HG02759 (cell line): ENCODE results near the gene KDM3B.
"Not testable (repeated sequence)": the region's sequence is repeated elsewhere in the genome, so short reads cannot be mapped to it uniquely, and the experiment has no call there.

Experiments
- ATAC-seq: cut with Tn5 transposase; IDR thresholded peaks from one replicate; pipeline ENCODE4 v1.9.1; 2021; ENCODE audit warnings: mild to moderate bottlenecking, moderate library complexity; ENCODE audit not compliant: unreplicated experiment

The KDM3B gene, protein sequence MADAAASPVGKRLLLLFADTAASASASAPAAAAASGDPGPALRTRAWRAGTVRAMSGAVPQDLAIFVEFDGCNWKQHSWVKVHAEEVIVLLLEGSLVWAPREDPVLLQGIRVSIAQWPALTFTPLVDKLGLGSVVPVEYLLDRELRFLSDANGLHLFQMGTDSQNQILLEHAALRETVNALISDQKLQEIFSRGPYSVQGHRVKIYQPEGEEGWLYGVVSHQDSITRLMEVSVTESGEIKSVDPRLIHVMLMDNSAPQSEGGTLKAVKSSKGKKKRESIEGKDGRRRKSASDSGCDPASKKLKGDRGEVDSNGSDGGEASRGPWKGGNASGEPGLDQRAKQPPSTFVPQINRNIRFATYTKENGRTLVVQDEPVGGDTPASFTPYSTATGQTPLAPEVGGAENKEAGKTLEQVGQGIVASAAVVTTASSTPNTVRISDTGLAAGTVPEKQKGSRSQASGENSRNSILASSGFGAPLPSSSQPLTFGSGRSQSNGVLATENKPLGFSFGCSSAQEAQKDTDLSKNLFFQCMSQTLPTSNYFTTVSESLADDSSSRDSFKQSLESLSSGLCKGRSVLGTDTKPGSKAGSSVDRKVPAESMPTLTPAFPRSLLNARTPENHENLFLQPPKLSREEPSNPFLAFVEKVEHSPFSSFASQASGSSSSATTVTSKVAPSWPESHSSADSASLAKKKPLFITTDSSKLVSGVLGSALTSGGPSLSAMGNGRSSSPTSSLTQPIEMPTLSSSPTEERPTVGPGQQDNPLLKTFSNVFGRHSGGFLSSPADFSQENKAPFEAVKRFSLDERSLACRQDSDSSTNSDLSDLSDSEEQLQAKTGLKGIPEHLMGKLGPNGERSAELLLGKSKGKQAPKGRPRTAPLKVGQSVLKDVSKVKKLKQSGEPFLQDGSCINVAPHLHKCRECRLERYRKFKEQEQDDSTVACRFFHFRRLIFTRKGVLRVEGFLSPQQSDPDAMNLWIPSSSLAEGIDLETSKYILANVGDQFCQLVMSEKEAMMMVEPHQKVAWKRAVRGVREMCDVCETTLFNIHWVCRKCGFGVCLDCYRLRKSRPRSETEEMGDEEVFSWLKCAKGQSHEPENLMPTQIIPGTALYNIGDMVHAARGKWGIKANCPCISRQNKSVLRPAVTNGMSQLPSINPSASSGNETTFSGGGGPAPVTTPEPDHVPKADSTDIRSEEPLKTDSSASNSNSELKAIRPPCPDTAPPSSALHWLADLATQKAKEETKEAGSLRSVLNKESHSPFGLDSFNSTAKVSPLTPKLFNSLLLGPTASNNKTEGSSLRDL (N-terminal part only)

DNA sequence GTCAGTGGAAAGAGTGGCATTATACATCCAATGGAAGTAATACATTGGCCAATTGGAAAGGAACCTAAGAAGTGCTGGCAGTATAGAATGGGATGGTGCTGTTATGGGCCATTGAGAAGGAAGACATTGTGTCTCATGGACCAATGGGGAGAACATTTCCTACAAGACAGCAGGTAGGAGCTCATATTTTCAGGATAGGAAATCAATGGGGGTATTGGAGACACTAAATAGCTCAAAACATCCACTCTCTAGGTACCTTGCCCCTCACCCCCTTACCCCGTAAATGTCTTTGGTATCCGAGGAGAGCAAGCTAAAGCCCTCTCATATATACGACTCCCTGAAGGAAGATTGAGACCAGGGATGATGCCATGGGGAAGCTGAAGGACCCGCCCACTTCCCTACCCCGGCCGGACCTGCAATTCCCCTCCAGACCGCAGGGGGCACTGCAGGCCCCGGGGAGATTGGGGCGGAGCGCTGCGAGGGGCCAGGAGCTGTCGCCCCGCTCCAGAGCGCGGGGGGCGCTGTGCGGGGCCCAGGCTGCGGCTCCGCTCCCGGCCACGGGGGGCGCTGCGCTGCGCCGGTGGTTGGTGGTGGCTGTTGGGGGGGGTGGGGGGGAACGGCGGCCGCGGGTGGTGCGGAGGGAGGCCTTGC is at the start of gene KDM3B:
Gene KDM3B, plus strand, starts transcription at position 615 of the 651 bp plus-strand sequence. CDS start 111 bp downstream, outside the sequence.
- ATAC-seq, result peak; percentile 75

DNA sequence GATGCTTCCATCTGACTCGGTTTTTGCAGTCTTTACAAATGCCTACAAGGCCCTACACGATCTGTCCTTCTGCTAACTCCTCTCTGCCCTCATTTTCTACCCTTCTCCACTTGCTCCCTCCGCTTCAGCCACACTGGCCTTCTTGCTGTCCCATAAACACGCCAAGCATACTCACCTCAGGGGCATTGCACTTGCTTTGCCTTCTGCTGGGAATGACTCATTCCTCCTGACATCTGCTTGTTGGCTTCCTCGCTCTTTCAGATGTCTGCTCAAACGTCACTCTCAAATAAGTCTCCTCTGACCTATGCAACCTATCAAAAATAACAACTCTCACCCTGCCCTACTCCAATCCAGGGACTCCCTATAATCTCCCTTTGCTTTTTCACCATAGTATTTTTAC is 49.1 kb upstream of the KDM3B start:
- no peak for ATAC-seq

DNA sequence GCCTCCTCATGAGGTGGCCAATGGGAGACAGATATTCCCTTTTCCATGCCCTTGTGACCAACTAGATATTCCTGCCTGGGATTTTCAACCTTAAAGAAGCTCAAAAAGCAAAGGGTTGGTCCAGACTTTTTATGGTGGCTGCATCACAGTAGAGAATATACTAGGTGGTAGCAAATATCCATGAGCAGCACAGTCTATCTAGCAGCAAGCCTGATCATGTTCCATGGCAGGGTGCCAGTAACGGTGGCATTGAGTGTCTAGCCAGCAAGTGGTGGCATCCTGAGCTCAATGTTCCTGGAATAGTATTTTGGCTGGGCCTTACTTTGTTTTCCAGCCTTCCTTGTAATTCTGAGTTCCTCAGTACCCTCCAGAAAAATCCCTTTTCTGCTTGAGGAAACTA is 46.7 kb upstream of the KDM3B start:
- ATAC-seq, result no peak

DNA sequence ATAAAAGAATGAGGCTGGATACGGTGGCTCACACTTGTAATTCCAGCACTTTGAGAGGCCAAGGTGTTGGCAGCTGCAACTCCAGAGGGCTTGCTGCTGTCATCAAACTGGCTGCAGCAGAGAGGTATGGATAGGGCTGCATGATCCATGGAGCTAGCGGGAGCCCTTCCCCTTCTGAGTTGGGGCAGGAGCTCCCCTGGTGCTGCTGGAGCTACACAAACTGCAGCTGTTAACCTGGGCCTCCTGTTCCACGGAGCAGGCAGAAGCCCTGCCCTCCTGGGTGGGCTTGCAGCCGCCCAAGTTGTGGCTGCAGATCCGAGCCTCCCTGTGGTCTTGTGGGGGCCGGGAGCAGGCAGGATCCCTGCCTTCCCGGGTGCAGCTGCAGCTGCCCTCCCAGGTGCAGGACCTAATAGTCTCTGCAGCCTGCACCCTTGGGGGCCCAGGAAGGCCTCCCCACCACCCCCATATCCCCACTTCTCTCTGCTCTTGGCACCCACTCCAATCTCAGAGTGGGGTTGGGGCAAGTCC is 36.7 kb upstream of the KDM3B start:
- ATAC-seq, result no peak

DNA sequence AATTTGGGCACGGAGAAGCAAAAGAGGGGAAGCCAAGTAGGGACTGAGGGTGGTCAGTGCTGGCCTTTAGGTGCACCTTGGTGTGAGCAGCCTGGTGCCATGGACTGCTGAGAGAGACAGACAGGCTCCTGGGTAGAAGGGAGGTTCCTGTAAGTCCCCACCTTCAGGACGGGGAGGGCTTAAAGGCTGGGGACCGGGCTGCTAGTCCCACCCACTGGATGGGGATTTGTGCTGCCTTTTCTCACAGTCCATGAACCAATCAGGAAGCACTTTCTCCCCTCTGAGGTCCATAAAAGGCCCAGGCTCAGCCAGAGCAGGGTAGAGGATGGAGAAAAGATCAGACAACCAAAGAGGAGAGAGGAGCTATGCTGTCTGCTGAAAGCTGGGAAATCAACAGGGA is 36.1 kb upstream of the KDM3B start:
- no peak for ATAC-seq

DNA sequence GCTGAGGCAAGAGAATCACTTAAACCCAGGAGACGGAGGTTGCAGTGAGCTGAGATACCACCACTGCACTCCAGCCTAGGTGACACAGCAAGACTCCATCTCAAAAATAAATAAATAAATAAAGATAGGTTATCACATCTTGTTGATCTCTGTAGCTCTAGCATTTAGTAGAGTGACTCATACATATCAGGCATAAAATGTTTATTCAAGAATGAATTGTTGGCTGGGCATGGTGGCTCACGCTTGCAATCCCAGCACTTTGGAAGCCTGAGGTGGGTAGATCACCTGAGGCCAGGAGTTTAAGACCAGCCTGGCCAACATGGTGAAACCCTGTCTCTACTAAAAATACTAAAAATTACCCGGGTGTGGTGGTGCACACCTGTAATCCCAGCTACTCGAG is 34.3 kb upstream of the KDM3B start:
- ATAC-seq, result not testable (repeated sequence)

DNA sequence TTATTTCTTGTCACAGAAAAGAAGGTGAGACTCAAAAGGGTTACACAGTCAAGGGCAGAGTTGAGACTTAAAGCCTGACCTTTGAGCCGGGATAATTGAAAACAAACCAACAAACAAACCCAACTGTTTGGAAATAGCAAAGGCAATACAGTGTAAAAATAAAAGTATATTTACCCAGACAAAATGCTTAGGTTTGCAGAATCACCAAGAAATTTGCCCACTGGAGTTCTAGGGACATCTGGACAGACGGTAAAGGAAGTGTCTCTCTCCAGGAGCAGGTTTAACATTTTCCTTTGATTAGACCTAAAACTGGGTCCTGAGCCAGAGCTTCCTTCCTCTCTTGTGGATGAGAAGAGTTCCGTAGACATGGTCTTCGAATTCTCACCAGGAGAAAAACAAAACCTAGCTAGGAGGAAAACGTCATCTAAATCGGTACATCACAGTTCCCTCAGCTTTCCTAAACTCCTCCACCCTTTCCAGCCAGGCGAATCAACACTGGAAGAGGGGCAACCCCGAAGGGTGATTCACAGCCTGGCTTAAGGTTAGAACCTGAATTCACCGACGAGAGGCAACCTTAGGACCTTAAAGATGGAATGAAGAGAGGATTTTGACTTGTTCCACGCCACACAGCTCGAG is 21.6 kb upstream of the KDM3B start:
- no peak for ATAC-seq

DNA sequence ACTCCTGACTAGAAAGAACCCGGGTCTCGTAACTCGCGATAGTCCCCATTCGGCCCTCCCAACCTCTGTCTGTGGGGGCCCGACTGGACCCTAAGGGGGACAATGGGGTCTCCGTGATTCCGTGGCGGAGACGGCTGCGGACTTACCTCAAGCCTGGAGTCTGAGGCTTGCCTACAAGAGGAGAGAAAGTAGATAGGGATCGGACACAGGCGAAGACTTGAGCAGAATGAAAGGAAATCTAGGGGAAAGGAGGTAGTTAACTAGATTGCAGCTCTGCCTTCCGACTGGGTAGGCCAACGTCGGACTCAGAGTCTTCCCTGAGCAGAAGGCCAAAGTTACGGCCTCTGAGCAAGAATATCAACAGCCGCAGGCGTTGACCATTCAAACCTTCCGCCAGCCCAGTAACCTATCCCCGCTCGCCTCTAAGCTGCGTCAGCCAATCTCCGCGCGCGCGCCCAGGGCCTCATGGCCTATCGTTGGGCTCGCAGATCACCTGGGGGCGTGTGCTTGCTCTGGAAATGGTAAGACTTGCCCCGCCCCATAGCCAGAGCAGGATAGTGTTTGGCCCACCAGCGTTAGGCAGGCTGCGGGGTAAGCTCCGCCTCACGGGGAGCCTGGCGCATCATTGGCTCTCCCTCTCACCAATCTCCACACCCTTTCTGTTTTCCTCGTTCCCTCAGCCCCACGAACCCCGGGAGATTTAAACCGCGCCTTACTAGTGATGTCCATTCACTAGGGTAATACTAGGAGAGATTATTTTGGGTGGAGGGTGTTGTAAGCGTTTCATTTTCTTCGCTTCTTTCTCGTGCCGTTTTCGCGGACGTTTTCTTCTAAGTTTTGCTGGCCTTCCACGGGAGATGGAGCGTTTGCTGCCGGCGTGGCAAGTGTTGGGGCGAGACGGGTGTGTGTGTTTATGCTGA is 20.8 kb upstream of the KDM3B start, which contains the start of gene CDC25C:
Gene CDC25C, minus strand, starts transcription at position 356 of the 920 bp plus-strand sequence. CDS start 624 bp downstream, outside the sequence.
- ATAC-seq, result peak; percentile 99

DNA sequence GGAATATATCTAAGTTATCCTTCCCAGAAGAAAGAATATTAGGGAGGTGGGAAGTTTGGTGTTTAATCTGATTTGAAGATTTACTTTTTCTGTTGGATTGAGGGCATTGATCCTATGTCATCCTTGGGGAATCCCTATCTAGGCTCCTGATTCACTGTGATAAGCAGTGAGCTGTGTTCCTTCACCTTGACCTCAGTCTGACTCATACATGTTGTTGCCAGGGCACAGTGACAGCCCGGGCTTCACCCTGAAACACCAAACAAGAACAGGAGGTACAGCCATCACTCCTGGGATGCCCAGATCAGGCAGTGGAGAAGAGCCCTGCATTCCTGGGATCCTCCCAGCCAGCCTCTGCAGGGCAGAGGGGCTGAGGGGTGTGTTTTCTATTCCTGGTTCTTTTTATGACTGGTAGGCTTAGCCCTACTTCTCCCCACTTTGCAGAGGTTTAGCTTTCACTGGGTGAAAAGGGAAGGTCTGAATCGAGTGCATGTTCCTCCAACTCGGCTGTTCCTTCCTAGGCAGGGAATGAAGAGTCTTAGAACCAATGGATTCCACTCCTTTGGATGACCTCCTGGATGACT is 17.5 kb upstream of the KDM3B start:
- ATAC-seq, result no peak

DNA sequence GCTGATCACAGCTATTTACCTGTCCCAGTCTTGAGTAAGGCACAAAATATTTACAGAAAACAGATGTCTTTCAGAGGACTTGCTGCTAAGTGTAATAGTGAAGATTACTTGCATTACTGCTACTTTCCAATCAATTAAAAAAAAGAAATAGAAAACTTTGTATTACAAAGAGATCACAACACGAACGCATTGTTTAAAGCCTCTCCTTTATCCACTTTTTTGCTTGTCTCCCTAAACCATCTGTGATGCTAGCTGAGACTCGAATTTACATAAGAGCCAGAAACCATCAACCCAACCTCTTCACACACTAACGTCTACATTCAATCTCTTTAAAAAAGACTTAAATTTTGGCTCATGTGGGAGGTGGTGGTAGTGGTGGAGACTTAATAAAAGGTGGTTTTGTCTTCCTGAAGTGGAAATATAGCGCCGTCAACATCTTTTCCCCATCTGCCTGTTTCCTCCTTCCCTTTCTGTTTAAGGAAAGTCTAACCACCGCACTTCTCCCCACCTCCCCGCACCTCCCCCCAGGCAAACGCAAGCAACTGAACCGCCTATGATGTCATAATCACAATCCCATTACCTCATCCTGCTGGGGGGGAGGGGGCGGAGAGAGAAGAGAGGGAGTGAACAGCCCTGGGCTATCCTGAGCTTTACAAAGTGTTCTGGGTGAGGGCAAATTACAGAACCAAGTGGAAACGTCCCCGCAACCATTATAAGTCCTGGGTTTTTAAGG is 15.4 kb upstream of the KDM3B start:
- peak; percentile 18 for ATAC-seq

DNA sequence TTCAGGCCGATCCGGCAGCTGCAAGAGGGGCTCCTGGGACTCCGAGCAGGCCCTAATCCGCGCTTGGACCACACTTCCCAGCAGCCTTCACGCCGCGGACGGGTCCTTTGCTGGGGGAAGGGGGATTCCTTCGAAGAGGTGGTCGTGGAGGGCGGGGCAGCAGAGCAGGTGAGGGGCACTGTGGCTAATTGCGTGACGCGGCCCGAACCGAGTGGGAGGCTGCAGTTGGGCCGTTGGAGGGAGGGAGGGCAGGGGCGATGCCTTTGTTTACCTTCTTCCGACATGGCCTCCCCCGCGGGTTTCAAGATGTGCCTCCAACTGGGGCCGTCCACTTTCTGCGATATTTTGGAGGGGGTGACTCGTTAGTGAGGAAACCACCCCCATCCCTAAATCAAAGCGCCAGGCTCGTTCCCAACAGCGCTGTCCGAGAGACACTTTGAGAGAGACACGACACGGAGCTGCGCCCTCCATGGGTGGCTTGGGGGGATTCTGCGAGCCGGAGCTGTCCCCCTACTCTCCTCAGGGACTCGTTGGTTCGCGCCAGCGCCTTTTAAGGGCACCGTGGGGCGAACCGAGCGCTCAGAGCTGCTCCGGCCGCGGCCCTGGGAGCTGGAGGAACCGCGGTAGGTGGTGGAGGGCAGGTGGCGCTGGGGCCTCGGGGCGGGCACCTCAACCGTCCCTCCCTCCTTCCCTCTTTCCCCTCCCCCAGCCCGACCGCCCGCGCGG is 14.6 kb upstream of the KDM3B start, which contains the start of gene FAM53C:
Gene FAM53C, plus strand, starts transcription at position 582 of the 726 bp plus-strand sequence. CDS start 3,070 bp downstream, outside the sequence.
- peak; percentile 85 for ATAC-seq

DNA sequence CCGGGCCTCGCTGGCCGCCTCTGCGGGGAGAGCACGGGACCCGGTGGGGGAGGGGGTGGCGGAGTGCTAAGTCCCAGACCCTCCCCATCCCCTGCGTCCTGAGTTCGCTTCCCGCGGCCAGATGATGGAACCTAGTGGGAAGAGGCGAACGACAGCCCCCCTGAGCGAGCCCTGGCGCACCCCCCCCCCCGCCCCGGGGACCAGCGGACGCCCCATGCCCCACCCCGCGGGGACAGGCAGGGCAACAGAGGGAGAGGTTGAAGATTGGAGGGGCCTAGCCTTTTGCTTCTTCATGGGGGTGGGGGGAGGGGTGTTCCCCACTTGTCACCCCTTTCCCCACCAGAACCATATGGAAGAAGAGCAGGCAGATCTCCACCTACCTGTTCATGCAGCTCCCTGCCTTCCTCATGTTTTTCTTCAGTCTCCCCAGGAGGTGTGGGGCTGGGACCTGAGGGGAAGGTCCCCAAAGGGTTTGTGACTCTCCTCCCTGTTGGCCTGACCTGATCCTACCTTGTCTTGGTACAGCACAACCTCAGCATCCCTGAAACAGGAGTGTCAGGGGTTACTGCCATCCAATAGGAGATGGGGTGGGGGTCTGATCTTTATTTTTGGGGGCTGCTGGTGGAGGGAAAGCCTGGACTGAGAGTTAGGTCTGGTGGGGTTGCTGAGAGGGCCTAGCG is 13.9 kb upstream of the KDM3B start:
- no peak for ATAC-seq

DNA sequence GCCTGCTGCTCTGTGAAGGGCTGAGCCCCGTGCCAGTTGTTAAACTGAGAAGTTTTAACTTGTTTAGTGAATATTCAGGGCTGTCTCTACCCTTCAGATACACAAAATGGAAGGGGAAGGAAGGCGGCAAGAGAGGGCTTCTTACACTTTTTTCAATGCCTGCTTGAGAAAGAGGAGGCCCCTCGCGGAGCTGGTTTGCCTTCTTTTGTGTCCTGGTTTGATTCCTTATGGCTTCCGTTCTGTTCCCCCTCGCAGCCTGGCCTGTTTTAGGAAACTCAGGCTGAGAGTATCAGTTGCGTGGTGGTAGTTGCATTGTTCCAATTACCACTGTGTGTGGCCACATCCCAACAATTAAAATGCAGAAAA is 13.4 kb upstream of the KDM3B start:
- no peak for ATAC-seq

DNA sequence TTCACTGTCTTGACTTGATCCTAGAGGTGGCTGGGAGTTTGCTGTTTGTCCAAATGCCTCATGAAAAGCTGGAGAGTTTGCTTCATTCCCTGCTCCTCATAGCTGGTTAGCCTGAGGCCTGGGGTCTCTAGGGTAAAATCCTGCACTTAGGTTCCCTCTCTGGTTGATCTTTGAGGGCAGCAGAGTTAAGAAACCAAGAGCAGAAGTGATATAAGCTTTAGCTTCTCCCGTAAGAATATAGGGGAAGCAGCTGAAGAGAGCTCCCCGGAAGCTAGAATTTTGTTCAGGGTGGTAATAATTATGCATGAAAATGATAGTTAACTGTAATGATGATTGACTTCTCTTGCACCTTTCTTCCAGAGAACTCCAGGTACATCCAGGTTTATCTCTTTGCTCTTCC is 13.0 kb upstream of the KDM3B start:
- ATAC-seq, result no peak

DNA sequence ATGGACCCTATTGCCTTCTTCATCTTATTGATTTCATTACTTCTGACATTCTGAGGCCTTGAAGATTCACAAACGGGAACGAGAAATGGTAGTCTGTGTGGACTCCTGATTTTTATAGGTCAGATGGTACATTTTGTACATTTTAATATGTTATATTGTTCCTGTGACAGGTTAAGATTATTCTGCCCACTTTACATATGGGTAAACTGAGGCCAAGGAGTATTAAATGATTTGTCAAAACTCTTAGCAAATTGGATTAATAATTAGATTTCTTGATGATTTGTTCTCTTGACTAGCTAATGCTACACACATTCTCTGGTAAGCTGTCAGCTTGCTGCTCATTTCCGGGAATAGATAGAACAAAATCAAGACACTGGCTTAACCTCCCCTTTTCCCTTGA is 12.5 kb upstream of the KDM3B start:
- no peak for ATAC-seq

DNA sequence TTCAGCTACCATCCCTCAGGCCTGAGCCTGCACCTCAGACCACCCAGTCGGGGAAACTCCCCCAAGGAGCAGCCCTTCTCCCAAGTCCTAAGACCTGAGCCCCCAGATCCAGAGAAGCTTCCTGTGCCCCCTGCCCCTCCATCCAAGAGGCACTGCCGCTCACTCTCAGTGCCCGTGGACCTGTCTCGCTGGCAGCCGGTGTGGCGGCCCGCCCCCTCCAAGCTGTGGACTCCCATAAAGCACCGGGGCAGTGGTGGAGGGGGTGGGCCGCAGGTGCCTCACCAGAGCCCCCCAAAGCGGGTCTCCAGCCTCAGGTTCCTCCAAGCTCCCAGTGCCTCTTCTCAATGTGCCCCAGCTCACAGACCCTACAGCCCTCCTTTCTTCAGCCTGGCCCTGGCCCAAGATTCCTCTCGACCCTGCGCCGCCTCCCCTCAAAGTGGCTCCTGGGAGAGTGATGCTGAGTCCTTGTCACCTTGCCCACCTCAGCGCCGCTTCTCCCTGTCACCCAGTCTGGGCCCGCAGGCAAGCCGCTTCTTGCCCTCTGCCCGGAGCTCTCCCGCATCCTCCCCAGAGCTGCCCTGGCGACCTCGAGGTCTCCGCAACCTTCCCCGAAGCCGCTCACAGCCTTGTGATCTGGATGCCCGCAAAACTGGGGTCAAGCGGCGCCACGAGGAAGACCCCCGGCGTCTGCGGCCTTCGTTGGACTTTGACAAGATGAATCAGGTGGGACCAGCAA is 7.4 kb upstream of the KDM3B start:
- ATAC-seq, result no peak
